Measurements from ENCODE around the gene MCAT. TPM values are rescaled to one million over a fixed set of nuclear protein-coding genes. Genes with fewer than 3 reads are reported as not detected.
"Not testable (repeated sequence)": the region's sequence is repeated elsewhere in the genome, so short reads cannot be mapped to it uniquely, and the experiment has no call there.

The MCAT gene
- polyA plus RNA-seq, 1 of the 3 experiments (the other 2 are of a cell fraction): 12.0 TPM

- no peak for DNase-seq
- no peaks in the 10 kb centered on the region for H3K36me3 ChIP-seq (replicated peaks in 1 of 2; ENCODE audit: control insufficient read depth in 1 of 2, insufficient read depth in 2 of 2, low read length in 1 of 2)
- TF ChIP-seq MAX (IDR thresholded peaks at IDR 0.05; ENCODE audit: low read depth) (no peak), CHD2 (IDR thresholded peaks at IDR 0.05; ENCODE audit: low read length, partially characterized antibody) (no peak), FOXM1 (IDR thresholded peaks at IDR 0.05; ENCODE audit: low read depth) (no peak), EZH2phosphoT487 (IDR thresholded peaks at IDR 0.05; ENCODE audit: borderline replicate concordance, low read depth) (no peak), RXRA (IDR thresholded peaks at IDR 0.05; ENCODE audit: borderline replicate concordance, low read depth) (no peak), POLR2AphosphoS5 (IDR thresholded peaks at IDR 0.05; ENCODE audit: low read depth, low read length) (no peak)
- peaks cover 0 to 3% of the 10 kb centered on the region in 2 experiments; a peak in 1 of 4 replicates for H3K4me1 ChIP-seq (ENCODE audit: control insufficient read depth in 1 of 2, insufficient read depth in 2 of 2, low read depth in 1 of 2, low read length in 1 of 2)
- peaks cover 17% of the 10 kb centered on the region for H3K79me2 ChIP-seq (ENCODE audit: insufficient read depth)
- no peaks in the 10 kb centered on the region for H4K20me1 ChIP-seq (ENCODE audit: insufficient read depth)
- H3K27me3 ChIP-seq (ENCODE audit: insufficient read depth): no peaks in the 10 kb centered on the region
- H2AFZ ChIP-seq (ENCODE audit: low read depth): no peak overlapping the region
- no peak overlapping the region for H3K27ac ChIP-seq (ENCODE audit: low read depth in 2 of 2, low read length in 1 of 2)
- POLR2A ChIA-PET: no interaction called here
- H3F3A ChIP-seq (replicated peaks; ENCODE audit: insufficient read depth): no peaks in the 10 kb centered on the region
- no peak overlapping the region for H3K4me3 ChIP-seq (ENCODE audit: low read depth in 2 of 2, low read length in 1 of 2)
- no peak overlapping the region for H3K9ac ChIP-seq
- 0% methylated on average over 1 of the region's 6 CpGs for WGBS (ENCODE audit: low lambda C conversion rate)
- no peaks in the 10 kb centered on the region for H3K9me3 ChIP-seq
- H3K9me2 ChIP-seq: no peaks in the 10 kb centered on the region
- CTCF ChIA-PET: no interaction called here
- H3K4me2 ChIP-seq: no peak overlapping the region
Observed at GRCh38 chr22:43148581-43148980, 5.4 kb upstream of the MCAT start.

- Histone ChIP-seq H3K4me1 (ENCODE audit: control insufficient read depth in 1 of 2, insufficient read depth in 2 of 2, low read depth in 1 of 2, low read length in 1 of 2) (peaks cover 0 to 5% of the 10 kb centered on the region in 2 experiments; a peak in 1 of 4 replicates), H3K4me2 (no peak overlapping the region), H3K9me3 (no peaks in the 10 kb centered on the region), H3K9ac (no peak overlapping the region), H3K9me2 (no peaks in the 10 kb centered on the region), H3K36me3 (replicated peaks in 1 of 2; ENCODE audit: control insufficient read depth in 1 of 2, insufficient read depth in 2 of 2, low read length in 1 of 2) (no peaks in the 10 kb centered on the region), H2AFZ (ENCODE audit: low read depth) (no peak overlapping the region), H3K27ac (ENCODE audit: low read depth in 2 of 2, low read length in 1 of 2) (no peak overlapping the region), H4K20me1 (ENCODE audit: insufficient read depth) (no peaks in the 10 kb centered on the region), H3K4me3 (ENCODE audit: low read depth in 2 of 2, low read length in 1 of 2) (no peak overlapping the region), H3F3A (replicated peaks; ENCODE audit: insufficient read depth) (no peaks in the 10 kb centered on the region), H3K27me3 (ENCODE audit: insufficient read depth) (no peaks in the 10 kb centered on the region), H3K79me2 (ENCODE audit: insufficient read depth) (peaks cover 16% of the 10 kb centered on the region)
- POLR2A ChIA-PET: no interaction called here
- TF ChIP-seq TAF1 (IDR thresholded peaks at IDR 0.05; ENCODE audit: borderline replicate concordance, low read depth, low read length) (no peak), SIN3A (IDR thresholded peaks at IDR 0.05; ENCODE audit: borderline replicate concordance, low read depth, low read length) (no peak), FOSL2 (IDR thresholded peaks at IDR 0.05; ENCODE audit: borderline replicate concordance, low read depth) (no peak), POLR2AphosphoS5 (IDR thresholded peaks at IDR 0.05; ENCODE audit: low read depth, low read length) (no peak), ZBTB33 (IDR thresholded peaks at IDR 0.05; ENCODE audit: borderline replicate concordance, low read depth) (no peak), IRF3 (IDR thresholded peaks at IDR 0.05; ENCODE audit: low read depth, low read length) (no peak), JUND (IDR thresholded peaks at IDR 0.05) (no peak), EZH2phosphoT487 (IDR thresholded peaks at IDR 0.05; ENCODE audit: borderline replicate concordance, low read depth) (no peak), MAX (IDR thresholded peaks at IDR 0.05; ENCODE audit: low read depth) (no peak), ELF1 (IDR thresholded peaks at IDR 0.05) (no peak), PBX3 (IDR thresholded peaks at IDR 0.05) (no peak), CHD2 (IDR thresholded peaks at IDR 0.05; ENCODE audit: low read length, partially characterized antibody) (no peak), MEF2A (IDR thresholded peaks at IDR 0.05; ENCODE audit: borderline replicate concordance, low read depth) (no peak), EP300 (IDR thresholded peaks at IDR 0.05; ENCODE audit: borderline replicate concordance in 1 of 2, low read depth in 1 of 2, low read length in 1 of 2) (no peak), RAD21 (IDR thresholded peaks at IDR 0.05; ENCODE audit: low read length) (no peak)
- WGBS (ENCODE audit: low lambda C conversion rate): 72% methylated on average over 8 of the region's 8 CpGs
- no peak for DNase-seq
- CTCF ChIA-PET: no interaction called here
Observed at GRCh38 chr22:43147821-43148220, 4.6 kb upstream of the MCAT start.

- CTCF ChIA-PET; POLR2A ChIA-PET; H3K9me3 ChIP-seq; H3K4me1 ChIP-seq (ENCODE audit: control insufficient read depth in 1 of 2, insufficient read depth in 2 of 2, low read depth in 1 of 2, low read length in 1 of 2); H3K9ac ChIP-seq; H3K36me3 ChIP-seq (replicated peaks in 1 of 2; ENCODE audit: control insufficient read depth in 1 of 2, insufficient read depth in 2 of 2, low read length in 1 of 2); H3K27me3 ChIP-seq (ENCODE audit: insufficient read depth); H3K9me2 ChIP-seq; H2AFZ ChIP-seq (ENCODE audit: low read depth); DNase-seq; H3K27ac ChIP-seq (ENCODE audit: low read depth in 2 of 2, low read length in 1 of 2); H3K4me3 ChIP-seq (ENCODE audit: low read depth in 2 of 2, low read length in 1 of 2); H4K20me1 ChIP-seq (ENCODE audit: insufficient read depth); H3F3A ChIP-seq (replicated peaks; ENCODE audit: insufficient read depth); H3K4me2 ChIP-seq: not testable (repeated sequence)
- WGBS (ENCODE audit: low lambda C conversion rate): 94% methylated on average over 15 of the region's 15 CpGs
- peaks cover 14% of the 10 kb centered on the region; the same call in 1 of the 2 replicates for H3K79me2 ChIP-seq (ENCODE audit: insufficient read depth)
Observed at GRCh38 chr22:43146332-43146731, 3.1 kb upstream of the MCAT start.

Measured in SK-N-SH (cell line).